ENCODE results near the gene PROK1.
A peak's percentile ranks its signal among the peaks of the same experiment; 100 is the strongest.

PROK1 gene

DNA sequence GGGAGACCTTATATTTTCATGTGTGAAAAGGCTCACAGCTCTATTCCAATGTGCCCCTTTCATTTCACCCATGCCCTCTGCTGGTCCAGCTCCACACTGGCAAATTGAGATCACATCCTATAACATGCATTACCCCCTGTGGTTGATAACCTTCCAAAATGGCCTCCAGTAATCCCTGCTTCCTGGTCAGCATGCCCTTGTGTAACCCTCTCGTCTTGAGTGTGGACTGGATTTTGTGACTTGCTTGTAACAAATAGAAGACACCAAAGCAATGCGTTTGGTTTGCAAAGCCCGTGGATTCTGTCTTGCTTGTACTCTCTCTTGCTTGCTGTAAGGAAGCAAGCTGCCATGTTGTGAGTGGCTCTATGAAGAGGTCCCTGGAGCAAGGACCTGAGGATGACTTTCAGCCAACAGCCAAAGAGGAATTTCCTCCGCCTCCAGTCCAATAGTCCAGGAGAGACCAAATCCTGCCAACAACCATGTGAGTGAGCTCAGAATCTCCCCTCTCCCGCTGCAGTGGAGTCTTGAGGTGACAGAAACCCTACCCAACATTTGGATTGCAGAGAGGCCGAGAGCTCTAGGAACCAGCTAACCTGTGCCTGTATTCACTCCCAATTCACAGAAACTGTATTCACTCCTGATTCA is 50.7 kb downstream of the PROK1 start:
- Mint-ChIP-seq H3K36me3 (no peaks in the 10 kb centered on the region), H3K9me3 (no peaks in the 10 kb centered on the region), H3K4me1 (peaks cover 13% of the 10 kb centered on the region), H3K27me3 (no peaks in the 10 kb centered on the region), H3K4me3 (no peak overlapping the region), H3K27ac (no peak overlapping the region)
- ATAC-seq = no peak

DNA sequence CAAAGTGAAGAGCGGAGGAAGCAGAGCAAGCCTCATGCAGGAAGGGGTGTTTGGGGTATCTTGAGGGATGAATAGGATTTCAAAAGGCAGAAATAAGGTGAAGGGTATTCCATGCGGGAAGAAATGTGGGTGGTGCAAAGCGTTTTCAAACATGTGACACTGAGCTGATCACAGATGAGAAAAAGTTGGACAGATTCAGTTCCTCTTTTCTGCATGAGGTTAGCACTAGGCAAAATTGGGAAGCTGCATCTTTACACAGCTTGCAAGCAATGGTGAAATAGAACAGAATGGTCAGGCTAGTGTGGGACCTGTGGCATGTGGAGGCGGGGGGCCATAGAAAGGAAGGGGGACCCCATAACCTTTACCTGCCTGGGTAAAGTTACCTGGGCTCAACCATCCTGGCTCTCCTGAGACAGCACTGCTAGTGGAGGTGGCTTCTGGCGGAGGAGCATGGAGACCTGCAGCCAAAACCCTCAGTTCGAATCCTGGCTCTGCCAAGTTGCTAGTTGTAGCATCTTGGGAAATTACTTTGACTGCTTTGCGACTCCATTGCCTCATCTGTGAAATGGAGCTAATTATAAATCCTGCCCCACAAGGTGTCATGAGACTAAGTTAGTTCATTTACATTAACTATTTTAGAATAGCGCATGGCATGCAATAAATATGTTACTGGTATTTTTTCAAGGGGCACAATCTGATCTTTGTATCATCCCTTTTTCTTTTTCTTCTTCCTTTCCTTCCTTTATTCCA is 51.6 kb downstream of the PROK1 start:
- ATAC-seq = peak; percentile 69
- peaks cover 16% of the 10 kb centered on the region for H3K4me1 Mint-ChIP-seq
- H3K27ac Mint-ChIP-seq = no peak overlapping the region
- H3K4me3 Mint-ChIP-seq = no peak overlapping the region
- H3K27me3 Mint-ChIP-seq = no peaks in the 10 kb centered on the region
- no peaks in the 10 kb centered on the region for H3K9me3 Mint-ChIP-seq
- H3K36me3 Mint-ChIP-seq = no peaks in the 10 kb centered on the region

DNA sequence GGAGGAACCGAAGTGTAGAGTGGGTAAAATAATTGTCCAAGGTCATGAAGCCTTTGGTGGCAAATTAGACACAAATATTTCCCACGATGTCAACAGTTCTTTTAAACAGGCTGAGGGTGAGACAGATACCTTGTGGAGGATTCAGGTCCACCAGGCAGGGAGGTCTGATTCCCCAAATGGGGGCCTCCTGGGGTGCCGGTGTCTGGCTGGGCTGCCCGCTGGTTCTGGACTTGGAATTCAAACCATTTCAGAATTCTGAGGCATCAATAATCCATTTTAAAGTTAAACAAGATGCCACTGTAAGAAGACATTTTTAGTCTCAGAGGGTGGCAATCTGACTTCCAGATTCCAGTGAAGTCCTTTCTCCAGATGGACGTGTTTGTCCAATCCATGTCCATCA is 52.5 kb downstream of the PROK1 start:
- Mint-ChIP-seq H3K9me3 (no peaks in the 10 kb centered on the region), H3K36me3 (no peaks in the 10 kb centered on the region), H3K4me3 (no peak overlapping the region), H3K27ac (no peak overlapping the region), H3K4me1 (peaks cover 25% of the 10 kb centered on the region), H3K27me3 (no peaks in the 10 kb centered on the region)
- ATAC-seq = no peak

DNA sequence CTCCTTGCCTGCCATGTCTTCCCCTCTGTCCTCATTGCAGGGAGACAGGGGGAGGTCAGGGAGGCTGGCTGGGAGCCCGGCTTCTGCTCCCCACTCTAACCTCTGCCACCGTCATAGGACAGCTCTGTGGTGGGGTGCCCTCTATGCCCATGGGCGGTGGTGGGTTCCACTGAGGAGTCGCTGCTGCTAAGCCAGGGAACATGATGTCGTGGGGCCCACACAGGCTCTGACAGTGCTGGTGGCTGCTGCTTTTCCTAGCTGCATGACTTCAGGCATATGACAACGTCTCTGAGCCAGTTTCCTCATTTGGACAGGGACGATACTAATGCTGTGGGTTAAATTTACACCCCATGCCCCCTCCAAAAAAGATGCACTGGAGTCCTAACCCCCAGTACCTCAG is 53.3 kb downstream of the PROK1 start:
- no peaks in the 10 kb centered on the region for H3K36me3 Mint-ChIP-seq
- H3K9me3 Mint-ChIP-seq = no peaks in the 10 kb centered on the region
- H3K27ac Mint-ChIP-seq = no peak overlapping the region
- H3K27me3 Mint-ChIP-seq = no peaks in the 10 kb centered on the region
- no peak for ATAC-seq
- no peak overlapping the region for H3K4me3 Mint-ChIP-seq
- H3K4me1 Mint-ChIP-seq = peaks cover 28% of the 10 kb centered on the region

DNA sequence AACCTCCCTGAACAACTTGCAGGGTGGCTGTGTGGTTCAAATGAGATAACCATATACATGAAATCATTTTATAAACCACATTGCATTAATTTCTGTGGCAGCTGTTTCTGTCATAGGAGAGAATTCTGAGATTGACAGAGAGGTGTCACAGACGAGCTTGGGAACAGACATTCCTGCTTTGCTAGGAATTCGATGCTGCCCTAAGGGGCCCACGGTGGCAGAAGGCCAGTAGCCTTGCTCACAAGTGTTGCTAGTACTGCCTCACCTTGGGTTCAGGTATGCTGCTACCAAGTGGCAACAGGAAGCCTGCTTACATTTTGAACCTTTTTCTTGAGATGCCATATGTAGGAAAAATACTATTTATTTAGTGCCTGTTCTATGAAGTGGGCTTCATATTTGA is 54.6 kb downstream of the PROK1 start:
- Mint-ChIP-seq H3K27me3 (no peaks in the 10 kb centered on the region), H3K4me3 (no peak overlapping the region), H3K27ac (no peak overlapping the region), H3K4me1 (peaks cover 28% of the 10 kb centered on the region), H3K9me3 (no peaks in the 10 kb centered on the region), H3K36me3 (no peaks in the 10 kb centered on the region)
- no peak for ATAC-seq

DNA sequence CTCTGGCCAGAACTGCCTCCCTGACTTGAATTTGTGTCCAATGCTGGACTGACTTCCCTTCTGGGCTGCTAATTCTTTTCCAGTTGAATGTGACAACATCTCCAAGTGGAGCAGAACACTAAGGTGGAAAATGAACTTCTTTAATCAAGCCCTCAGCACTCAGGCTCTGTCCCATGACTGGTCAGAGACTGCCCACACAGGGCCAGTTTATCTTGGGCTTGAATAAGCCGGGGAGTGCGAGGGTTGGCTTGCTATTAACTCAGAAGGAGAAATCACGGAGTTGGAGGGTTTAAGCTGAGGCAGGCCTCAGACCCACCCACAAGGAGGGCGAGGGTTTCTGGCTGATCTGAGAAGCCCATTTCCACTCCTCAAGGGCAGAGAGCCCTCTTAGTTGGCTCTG is 55.6 kb downstream of the PROK1 start:
- no peaks in the 10 kb centered on the region for H3K27me3 Mint-ChIP-seq
- H3K4me1 Mint-ChIP-seq = peaks cover 28% of the 10 kb centered on the region
- no peaks in the 10 kb centered on the region for H3K36me3 Mint-ChIP-seq
- H3K4me3 Mint-ChIP-seq = no peak overlapping the region
- no peak overlapping the region for H3K27ac Mint-ChIP-seq
- no peak for ATAC-seq
- H3K9me3 Mint-ChIP-seq = no peaks in the 10 kb centered on the region
